NCI-H446 treated with DMSO at 0.1 percent for 48 hours (cell line): Measurements from ENCODE around the gene HERC6.
"Not testable (repeated sequence)": the region's sequence is repeated elsewhere in the genome, so short reads cannot be mapped to it uniquely, and the experiment has no call there.

Experiments used
- DNase-seq: peaks from one replicate; lab custom pipeline; 2025; lab: John Stamatoyannopoulos, UW

The HERC6 gene

GRCh38 chr4:88447371-88448095 is 68.9 kb downstream of the HERC6 start:
- DNase-seq: no peak

- not testable (repeated sequence) for DNase-seq
These were observed 69.6 kb downstream of the HERC6 start for GRCh38 chr4:88448211-88448765.

- DNase-seq: no peak
These were observed 70.2 kb downstream of the HERC6 start for GRCh38 chr4:88448889-88449288.

- DNase-seq: no peak
These were observed 70.6 kb downstream of the HERC6 start for GRCh38 chr4:88449290-88449689.

- DNase-seq: no peak
These were observed 72.6 kb downstream of the HERC6 start for GRCh38 chr4:88451205-88451604.

GRCh38 chr4:88452912-88453311 is 74.3 kb downstream of the HERC6 start:
- no peak for DNase-seq

- DNase-seq: no peak
These were observed 78.1 kb downstream of the HERC6 start, which contains the start of gene HERC5 for GRCh38 chr4:88456670-88457306. Gene HERC5, plus strand, starts transcription at chr4:88457119. Its CDS starts 151 bp downstream, at chr4:88457270.

- no peak for DNase-seq
These were observed 78.9 kb downstream of the HERC6 start for GRCh38 chr4:88457307-88458103.

GRCh38 chr4:88458104-88458740 is 79.6 kb downstream of the HERC6 start:
- DNase-seq: no peak

- DNase-seq: no peak
These were observed 87.1 kb downstream of the HERC6 start for GRCh38 chr4:88465653-88466192.

- DNase-seq: no peak
These were observed 88.7 kb downstream of the HERC6 start for GRCh38 chr4:88467392-88467791.

- no peak for DNase-seq
These were observed 98.7 kb downstream of the HERC6 start for GRCh38 chr4:88477229-88477860.

- no peak for DNase-seq
These were observed 99.6 kb downstream of the HERC6 start for GRCh38 chr4:88478247-88478646.

GRCh38 chr4:88481537-88481936 is 102.9 kb downstream of the HERC6 start:
- DNase-seq: no peak

- no peak for DNase-seq
These were observed 110.6 kb downstream of the HERC6 start for GRCh38 chr4:88489100-88489761.
